ENCODE measurements around the gene HYAL3.

DNA sequence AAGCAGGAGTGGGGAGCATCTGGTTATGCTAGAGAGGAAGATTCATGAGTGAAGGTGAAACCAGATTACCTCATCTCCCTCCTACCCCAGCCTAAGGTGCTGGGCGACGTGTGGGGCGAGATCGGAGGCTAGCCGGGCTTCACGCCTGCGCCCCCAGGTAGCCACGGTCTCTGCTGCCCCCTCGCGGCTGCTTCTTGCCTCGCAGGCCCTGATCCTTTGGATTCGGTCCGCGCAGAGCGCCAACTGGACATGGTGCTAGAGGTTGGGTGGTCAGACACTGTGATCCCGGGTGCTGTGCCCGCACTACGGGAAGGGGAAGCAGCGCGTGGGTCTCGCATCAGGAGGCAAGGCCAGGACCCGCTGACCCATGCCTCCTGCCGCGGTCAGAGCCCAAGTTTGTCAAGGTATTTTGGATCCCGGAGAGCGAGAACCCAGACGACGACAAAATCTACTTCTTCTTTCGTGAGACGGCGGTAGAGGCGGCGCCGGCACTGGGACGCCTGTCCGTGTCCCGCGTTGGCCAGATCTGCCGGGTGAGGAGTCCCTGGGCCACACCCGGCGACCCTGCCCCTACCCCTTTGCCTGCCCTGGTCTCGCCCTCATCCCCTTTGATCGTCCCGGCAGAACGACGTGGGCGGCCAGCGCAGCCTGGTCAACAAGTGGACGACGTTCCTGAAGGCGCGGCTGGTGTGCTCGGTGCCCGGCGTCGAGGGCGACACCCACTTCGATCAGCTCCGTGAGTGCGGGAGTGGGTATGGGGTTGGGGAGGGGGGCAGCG is 26.1 kb downstream of the HYAL3 start:
- TF ChIP-seq CTCF (IDR thresholded peaks at IDR 0.05) (peak; percentile 96 to 99 (median 98)), POLR2A (IDR thresholded peaks at IDR 0.05) (no peak)
